Sigmoid colon (tissue), 4 donors: Measurements from ENCODE around the gene CASP7.

Experiments used
- EP300 ChIP-seq, 4 donors: sonication (generic); formaldehyde crosslinking; IDR thresholded peaks; one replicate each; pipeline ENCODE4 v1.6.1; 2017; ENCODE audit warnings: antibody characterized with exemption in 4 of 4
- POLR2A ChIP-seq, 2 donors: fragments of 450-650 bp; IDR thresholded peaks; one replicate each; pipeline ENCODE4 v1.6.1; 2016; ENCODE audit warnings: antibody characterized with exemption in 2 of 2, mild to moderate bottlenecking in 2 of 2, moderate library complexity in 2 of 2
- POLR2AphosphoS5 ChIP-seq, 4 donors: sonication (generic); formaldehyde crosslinking; IDR thresholded peaks; one replicate each; pipeline ENCODE4 v1.6.1; 2017; ENCODE audit warnings: antibody characterized with exemption in 4 of 4
- TF ChIP-seq, protein P1 (sequence below), 4 experiments: fragments of 450-650 bp in 3 of 4; fragments of 200-600 bp in 1 of 4; IDR thresholded peaks; one replicate each; pipeline ENCODE4 v1.5.1; 2016 to 2019; ENCODE audit warnings: antibody characterized with exemption in 4 of 4, mild to moderate bottlenecking in 3 of 4, moderate library complexity in 2 of 4

DNA sequence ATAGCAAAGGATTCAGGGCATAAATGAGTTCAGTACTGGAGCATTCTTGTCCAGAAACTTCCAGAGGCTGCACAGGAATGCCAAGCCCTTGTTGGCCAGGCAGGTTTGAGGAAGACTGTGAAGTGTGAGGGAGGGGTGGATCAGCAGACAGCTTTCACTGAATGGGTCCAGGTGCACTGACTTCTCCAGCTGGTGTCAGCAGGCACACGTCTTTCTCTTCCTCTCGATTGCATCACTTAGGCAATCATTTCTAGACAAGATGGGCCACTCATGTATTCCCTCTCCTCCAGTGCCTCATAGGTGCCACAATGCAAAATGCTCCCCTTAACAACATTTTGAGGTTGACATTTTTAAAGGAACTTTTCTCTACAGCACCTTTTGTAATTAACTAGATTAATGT, 56.2 kb downstream of the CASP7 start:
- TF ChIP-seq, protein P1, sequence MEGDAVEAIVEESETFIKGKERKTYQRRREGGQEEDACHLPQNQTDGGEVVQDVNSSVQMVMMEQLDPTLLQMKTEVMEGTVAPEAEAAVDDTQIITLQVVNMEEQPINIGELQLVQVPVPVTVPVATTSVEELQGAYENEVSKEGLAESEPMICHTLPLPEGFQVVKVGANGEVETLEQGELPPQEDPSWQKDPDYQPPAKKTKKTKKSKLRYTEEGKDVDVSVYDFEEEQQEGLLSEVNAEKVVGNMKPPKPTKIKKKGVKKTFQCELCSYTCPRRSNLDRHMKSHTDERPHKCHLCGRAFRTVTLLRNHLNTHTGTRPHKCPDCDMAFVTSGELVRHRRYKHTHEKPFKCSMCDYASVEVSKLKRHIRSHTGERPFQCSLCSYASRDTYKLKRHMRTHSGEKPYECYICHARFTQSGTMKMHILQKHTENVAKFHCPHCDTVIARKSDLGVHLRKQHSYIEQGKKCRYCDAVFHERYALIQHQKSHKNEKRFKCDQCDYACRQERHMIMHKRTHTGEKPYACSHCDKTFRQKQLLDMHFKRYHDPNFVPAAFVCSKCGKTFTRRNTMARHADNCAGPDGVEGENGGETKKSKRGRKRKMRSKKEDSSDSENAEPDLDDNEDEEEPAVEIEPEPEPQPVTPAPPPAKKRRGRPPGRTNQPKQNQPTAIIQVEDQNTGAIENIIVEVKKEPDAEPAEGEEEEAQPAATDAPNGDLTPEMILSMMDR (IDR thresholded peaks at IDR 0.05), result no peak
- TF ChIP-seq POLR2A (IDR thresholded peaks at IDR 0.05), result no peak
- no peak for TF ChIP-seq POLR2AphosphoS5 (IDR thresholded peaks at IDR 0.05)
- TF ChIP-seq EP300 (IDR thresholded peaks at IDR 0.05), result no peak
